Fibroblast of skin of right biceps (primary cell): ENCODE measurements around the gene MVB12B.
"Not testable (repeated sequence)": the region's sequence is repeated elsewhere in the genome, so short reads cannot be mapped to it uniquely, and the experiment has no call there.

Experiments
- DNase-seq: peaks from one replicate; pipeline ENCODE4 v3.0.0-alpha.2; 2013

The MVB12B gene

GRCh38 chr9:126549246-126550006, 222.8 kb downstream of the MVB12B start:
- no peak for DNase-seq

DNA sequence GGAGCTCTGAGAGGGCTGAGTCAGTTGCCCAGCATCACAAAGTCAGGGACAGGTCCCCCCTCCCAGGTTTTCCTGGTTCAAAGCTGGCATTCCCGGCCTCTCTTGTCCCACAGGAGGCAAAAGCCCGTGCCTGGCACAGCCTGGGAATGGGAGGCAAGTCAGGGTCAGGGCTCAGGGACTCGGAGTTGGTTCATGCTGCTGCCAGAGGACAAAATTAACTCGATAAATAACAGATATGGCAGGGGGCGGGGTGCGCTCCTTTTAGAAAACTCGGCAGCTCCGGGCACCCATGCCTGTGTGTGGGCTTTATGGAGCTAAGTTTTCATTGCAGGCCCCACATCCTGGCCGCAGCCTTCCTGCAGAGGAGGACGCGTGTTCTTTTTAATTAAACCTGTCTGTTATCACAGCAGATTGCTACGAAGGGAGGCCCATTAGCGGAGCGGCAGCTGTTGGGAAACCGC, 224.3 kb downstream of the MVB12B start:
- DNase-seq: no peak

GRCh38 chr9:126551812-126552211, 225.2 kb downstream of the MVB12B start:
- no peak for DNase-seq

DNA sequence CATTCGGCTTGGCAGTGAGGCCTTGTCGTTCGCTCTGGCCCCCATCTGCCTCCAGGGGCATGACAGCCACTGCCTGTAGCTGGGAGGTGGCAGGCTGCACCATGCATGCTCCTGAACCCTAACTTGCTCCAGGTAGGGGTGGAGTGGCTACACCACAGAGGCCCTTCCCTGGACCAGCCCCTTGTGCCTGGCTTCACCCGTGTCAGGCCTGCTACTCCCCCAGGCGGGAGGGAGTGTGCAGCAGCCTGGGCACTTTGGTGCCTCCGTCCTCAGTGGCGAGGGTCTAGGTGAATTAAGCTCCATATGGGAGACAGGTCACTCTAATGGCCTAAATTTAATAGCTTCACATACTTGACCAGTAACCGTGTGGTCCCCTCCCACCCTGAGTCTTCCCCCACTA, 227.7 kb downstream of the MVB12B start:
- DNase-seq: no peak

- DNase-seq: not testable (repeated sequence)
Observed at GRCh38 chr9:126555421-126555820, 228.8 kb downstream of the MVB12B start.
